Suppressor macrophage treated with lipopolysaccharide for 4 hours (primary cell): ENCODE results near the gene PTPN2.
A peak's percentile ranks its signal among the peaks of the same experiment; 100 is the strongest.
"Not testable (repeated sequence)": the region's sequence is repeated elsewhere in the genome, so short reads cannot be mapped to it uniquely, and the experiment has no call there.

Experiments used
- DNase-seq: peaks from one replicate; pipeline ENCODE4 v3.0.0-alpha.2; 2020

Gene PTPN2

GRCh38 chr18:12821408-12821807, 62.6 kb downstream of the PTPN2 start:
- no peak for DNase-seq

GRCh38 chr18:12820506-12820905, 63.5 kb downstream of the PTPN2 start:
- DNase-seq = no peak

GRCh38 chr18:12819841-12820240, 64.2 kb downstream of the PTPN2 start:
- DNase-seq = no peak

GRCh38 chr18:12819322-12819721, 64.7 kb downstream of the PTPN2 start:
- peak; percentile 70 for DNase-seq

- DNase-seq = no peak
Measured at GRCh38 chr18:12818243-12818642, 65.8 kb downstream of the PTPN2 start.

- DNase-seq = no peak
Measured at GRCh38 chr18:12816451-12816850, 67.6 kb downstream of the PTPN2 start.

GRCh38 chr18:12811191-12811950, 72.7 kb downstream of the PTPN2 start:
- no peak for DNase-seq

- no peak for DNase-seq
Measured at GRCh38 chr18:12803069-12803936, 80.7 kb downstream of the PTPN2 start.

- DNase-seq = no peak
Measured at GRCh38 chr18:12802538-12802937, 81.5 kb downstream of the PTPN2 start.

GRCh38 chr18:12796448-12796847, 87.6 kb downstream of the PTPN2 start:
- no peak for DNase-seq

- no peak for DNase-seq
Measured at GRCh38 chr18:12791610-12792009, 92.4 kb downstream of the PTPN2 start.

GRCh38 chr18:12786669-12787068, 97.4 kb downstream of the PTPN2 start:
- no peak for DNase-seq

- no peak for DNase-seq
Measured at GRCh38 chr18:12783524-12783923, 100.5 kb downstream of the PTPN2 start.

GRCh38 chr18:12782521-12782920, 101.5 kb downstream of the PTPN2 start:
- no peak for DNase-seq

GRCh38 chr18:12779456-12779855, 104.6 kb downstream of the PTPN2 start:
- no peak for DNase-seq

- DNase-seq = no peak
Measured at GRCh38 chr18:12779043-12779442, 105.0 kb downstream of the PTPN2 start.

- no peak for DNase-seq
Measured at GRCh38 chr18:12777500-12777944, 106.5 kb downstream of the PTPN2 start.

- no peak for DNase-seq
Measured at GRCh38 chr18:12776821-12777471, 107.1 kb downstream of the PTPN2 start.

- DNase-seq = not testable (repeated sequence)
Measured at GRCh38 chr18:12776415-12776814, 107.6 kb downstream of the PTPN2 start.

- DNase-seq = no peak
Measured at GRCh38 chr18:12774982-12775381, 109.1 kb downstream of the PTPN2 start.

GRCh38 chr18:12773369-12773768, 110.7 kb downstream of the PTPN2 start:
- no peak for DNase-seq

- no peak for DNase-seq
Measured at GRCh38 chr18:12772111-12772510, 111.9 kb downstream of the PTPN2 start.

GRCh38 chr18:12770469-12771219, 113.4 kb downstream of the PTPN2 start:
- DNase-seq = no peak
